Upper lobe of left lung (tissue), 4 donors: Measurements from ENCODE around the gene SLC17A2.

ENCODE experiments used
- CTCF ChIP-seq, 6 experiments: fragments of 450-650 bp in 4 of 6; fragments of 200-600 bp in 2 of 6; sonication (generic) in 2 of 6; IDR thresholded peaks; one replicate each; pipeline ENCODE4 v1.5.1; 2016 to 2019; ENCODE audit warnings: antibody characterized with exemption in 6 of 6
- EP300 ChIP-seq, 4 donors: sonication (generic); formaldehyde crosslinking; IDR thresholded peaks; one replicate each; pipeline ENCODE4 v1.5.1; 2017; ENCODE audit warnings: antibody characterized with exemption in 4 of 4, control low read depth in 2 of 4
- POLR2A ChIP-seq, 4 donors: fragments of 450-650 bp; IDR thresholded peaks; one replicate each; pipeline ENCODE4 v1.5.1; 2016 to 2017; ENCODE audit warnings: antibody characterized with exemption in 4 of 4, mild to moderate bottlenecking in 2 of 4
- POLR2AphosphoS5 ChIP-seq, 2 donors: sonication (generic); formaldehyde crosslinking; IDR thresholded peaks; one replicate each; pipeline ENCODE4 v1.5.1; 2017; ENCODE audit warnings: antibody characterized with exemption in 2 of 2

GRCh38 chr6:25874822-25875562 lies 55.5 kb downstream of the SLC17A2 start:
- TF ChIP-seq CTCF (IDR thresholded peaks at IDR 0.05), result no peak
- no peak for TF ChIP-seq POLR2A (IDR thresholded peaks at IDR 0.05)
- no peak for TF ChIP-seq EP300 (IDR thresholded peaks at IDR 0.05)
- TF ChIP-seq POLR2AphosphoS5 (IDR thresholded peaks at IDR 0.05), result no peak
